B cell (primary cell): ENCODE data around the gene SP140. TPM values are rescaled to one million over a fixed set of nuclear protein-coding genes. Genes with fewer than 3 reads are reported as not detected.
"Not testable (repeated sequence)": the region's sequence is repeated elsewhere in the genome, so short reads cannot be mapped to it uniquely, and the experiment has no call there.

Experiments
- ATAC-seq: fragments of 200-7000 bp; cut with Tn5 transposase; one replicate; pipeline ENCODE4 v1.10.0; 2021; ENCODE audit warnings: low read depth, mild to moderate bottlenecking, moderate number of reproducible peaks, moderate library complexity
- CTCF ChIA-PET: fragments of 350-600 bp; sonication (Branson Sonifier 250); formaldehyde crosslinking; loops from one replicate; lab custom pipeline; 2021; ENCODE audit warnings: antibody characterized with exemption, inconsistent platforms; lab: Charles Lee
- POLR2A ChIA-PET: fragments of 350-600 bp; sonication (Branson Sonifier 250); formaldehyde crosslinking; loops from one replicate; lab custom pipeline; 2021; ENCODE audit warnings: antibody characterized with exemption; lab: Charles Lee
- DNase-seq: peaks from one replicate; pipeline ENCODE4 v3.0.0; 2013
- H2AFZ ChIP-seq: 2 replicates; pipeline ENCODE4 v1.6.1; 2012; ENCODE audit warnings: mild to moderate bottlenecking, low read depth, low read length; ENCODE audit not compliant: insufficient read depth, poor library complexity, severe bottlenecking
- H3K27ac ChIP-seq, 2 donors: 1 replicate in 1 of 2; 2 replicates in 1 of 2; pipeline ENCODE4 v1.5.1; 2012 to 2013; ENCODE audit warnings: low read length in 2 of 2, mild to moderate bottlenecking in 2 of 2, moderate library complexity in 1 of 2
- H3K27me3 ChIP-seq, 4 experiments: fragments of 200-600 bp in 1 of 4; sonication (generic) in 1 of 4; replicated peaks in 1 of 4; 1 replicate in 2 of 4; 2 replicates in 2 of 4; pipeline versions ENCODE4 v1.6.1 to v1.7.0; 2013 to 2016; ENCODE audit warnings: low read length in 3 of 4, mild to moderate bottlenecking in 2 of 4, mixed read lengths in 1 of 4, moderate library complexity in 1 of 4; ENCODE audit not compliant: insufficient read depth in 4 of 4, control insufficient read depth in 3 of 4; ENCODE audit errors: control extremely low read depth in 1 of 4
- H3K36me3 ChIP-seq, 2 experiments: replicated peaks in 1 of 2; 1 replicate in 1 of 2; 2 replicates in 1 of 2; pipeline versions ENCODE4 v1.6.1 to v1.7.1; 2013; ENCODE audit warnings: low read length in 1 of 2; ENCODE audit not compliant: insufficient read depth in 2 of 2, control insufficient read depth in 1 of 2; ENCODE audit errors: control extremely low read depth in 1 of 2, extremely low read depth in 1 of 2
- H3K4me1 ChIP-seq, 2 donors: fragments of 200-600 bp in 1 of 2; sonication (generic) in 1 of 2; 1 replicate in 1 of 2; 2 replicates in 1 of 2; pipeline versions ENCODE4 v1.5.1 to v1.6.1; 2013 to 2017; ENCODE audit warnings: low read length in 2 of 2; ENCODE audit not compliant: control insufficient read depth in 2 of 2, insufficient read depth in 2 of 2
- H3K4me2 ChIP-seq: replicated peaks from 2 replicates; pipeline ENCODE3; 2012; ENCODE audit warnings: mild to moderate bottlenecking, low read depth, low read length; ENCODE audit not compliant: poor library complexity, severe bottlenecking
- H3K4me3 ChIP-seq, 5 experiments: fragments of 200-600 bp in 1 of 5; sonication (generic) in 1 of 5; 1 replicate in 3 of 5; 2 replicates in 2 of 5; pipeline versions ENCODE4 v1.5.1 to v1.7.0; 2011 to 2016; ENCODE audit warnings: low read length in 4 of 5, mild to moderate bottlenecking in 4 of 5, low read depth in 2 of 5, control low read depth in 1 of 5, moderate library complexity in 1 of 5; ENCODE audit not compliant: insufficient read depth in 1 of 5; ENCODE audit errors: control extremely low read depth in 1 of 5, extremely low read depth in 1 of 5
- H3K79me2 ChIP-seq: fragments of 200-600 bp; sonication (generic); one replicate; pipeline ENCODE4 v1.6.0; 2016; ENCODE audit warnings: low read length; ENCODE audit not compliant: control insufficient read depth, insufficient read depth
- H3K9ac ChIP-seq: fragments of 200-600 bp; sonication (generic); 2 replicates; pipeline ENCODE4 v1.6.1; 2017; ENCODE audit warnings: mild to moderate bottlenecking, low read length, moderate library complexity
- H3K9me3 ChIP-seq, 3 donors: one replicate each; pipeline versions ENCODE4 v1.6.1 to v1.7.1; 2013; ENCODE audit warnings: low read length in 2 of 3; ENCODE audit not compliant: control insufficient read depth in 2 of 3, insufficient read depth in 1 of 3; ENCODE audit errors: control extremely low read depth in 1 of 3
- H4K20me1 ChIP-seq: 2 replicates; pipeline ENCODE4 v1.6.0; 2012; ENCODE audit warnings: mild to moderate bottlenecking, low read length; ENCODE audit not compliant: insufficient read depth, control insufficient read depth, poor library complexity, severe bottlenecking
- H3K27ac Mint-ChIP-seq: one replicate; pipeline ENCODE4 v1.8.0; 2021; ENCODE audit warnings: mixed read lengths
- H3K27me3 Mint-ChIP-seq: one replicate; pipeline ENCODE4 v1.8.0; 2021; ENCODE audit warnings: mixed read lengths
- H3K4me1 Mint-ChIP-seq: one replicate; pipeline ENCODE4 v1.8.0; 2021; ENCODE audit warnings: mixed read lengths
- H3K4me3 Mint-ChIP-seq: one replicate; pipeline ENCODE4 v1.8.0; 2021; ENCODE audit warnings: mixed read lengths
- H3K9me3 Mint-ChIP-seq: one replicate; pipeline ENCODE4 v1.8.0; 2022; ENCODE audit warnings: mixed read lengths; ENCODE audit not compliant: insufficient read depth
- CTCF ChIP-seq: fragments of 200-600 bp; IDR thresholded peaks from one replicate; pipeline ENCODE4 v1.8.0; 2022; ENCODE audit warnings: antibody characterized with exemption, mild to moderate bottlenecking
- EZH2 ChIP-seq: IDR thresholded peaks from 2 replicates; pipeline ENCODE4 v1.6.1; 2012; ENCODE audit warnings: borderline replicate concordance, low read depth, mild to moderate bottlenecking, moderate library complexity, low read length; ENCODE audit not compliant: insufficient read depth, poor library complexity, severe bottlenecking
- WGBS: methylation state at CpG from one replicate; pipeline ENCODE4 v1.1.5; 2013; ENCODE audit warnings: missing lambda C conversion rate; ENCODE audit not compliant: insufficient coverage; 5-methylcytosine and 5-hydroxymethylcytosine counted together
- intact Hi-C: fragments of 100-400 bp; cut with micrococcal nuclease; formaldehyde crosslinking; loops from one replicate; pipeline ENCODE4 v1.10.0; 2022
- polyA plus RNA-seq: library from polyadenylated mRNA; depleted of rRNA; stranded (reverse); fragments of >200 nt; gene quantifications from 2 replicates; pipeline ENCODE4 v1.2.3, GENCODE V29; 2012
- total RNA-seq, 2 donors: library from RNA; stranded (reverse); fragments of 120-200 nt in 1 of 2; gene quantifications; 1 replicate in 1 of 2; 2 replicates in 1 of 2; pipeline versions ENCODE4 v1.2.3 to v1.2.4, GENCODE V29; 2013 to 2022

The SP140 gene
- total and polyA plus RNA-seq, 2 donors (not counting 1 experiment from before 2014, with no cell fraction given), result 78.7 to 411 TPM

DNA sequence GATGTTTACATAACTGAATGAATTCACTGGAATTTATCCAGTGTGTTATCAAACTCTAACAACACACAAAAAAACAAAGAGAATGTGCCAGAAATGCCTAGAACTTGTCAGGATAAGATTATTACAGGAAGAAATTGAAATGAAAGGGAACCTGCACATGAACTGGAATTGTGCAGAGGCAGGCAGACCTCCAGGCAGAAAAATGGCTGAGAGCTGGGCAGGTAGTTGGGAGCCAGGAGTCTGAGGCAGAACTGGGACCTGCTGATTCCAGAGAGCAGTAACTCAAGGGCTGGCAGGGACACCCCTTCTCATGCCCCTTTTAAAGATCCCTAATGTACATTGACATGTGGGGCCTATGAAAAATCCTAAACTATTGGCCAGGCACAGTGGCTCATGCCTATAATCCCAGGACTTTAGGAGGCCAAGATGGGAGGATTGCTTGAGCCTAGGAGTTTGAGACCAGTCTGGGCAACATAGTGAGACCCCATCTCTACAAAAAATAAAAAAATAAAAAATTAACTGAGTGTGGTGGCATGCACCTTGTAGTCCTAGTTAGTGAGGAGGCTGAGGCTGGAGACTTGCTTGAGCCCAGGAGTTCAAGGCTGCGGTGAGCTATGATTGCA is 5.1 kb upstream of the SP140 start:
- POLR2A ChIA-PET, result interaction anchor here (0.6 to 1.5 kb wide), 8 partner anchors 14 to 383 kb away, joined by 3 to 8 read pairs (median 4); no protein-coding TSS in a partner anchor
- intact Hi-C loops, result loop anchor here (5.0 kb wide), 1 partner anchor 1392 kb away; no protein-coding TSS in a partner anchor
- TF ChIP-seq CTCF (no peak), EZH2 (no peak)
- Histone ChIP-seq H3K4me2 (peak overlapping the region; percentile 79), H3K9ac (peak overlapping the region; percentile 86), H2AFZ (peak overlapping the region; percentile 79), H3K9me3 (no peaks in the 10 kb centered on the region), H3K4me3 (peak overlapping the region; percentile 66 to 100 (median 89)), H3K27ac (peak overlapping the region; percentile 71 to 80), H3K36me3 (peaks cover 7 to 18% of the 10 kb centered on the region in 2 experiments), H3K79me2 (peaks cover 92% of the 10 kb centered on the region), H3K27me3 (no peaks in the 10 kb centered on the region), H3K4me1 (peaks cover 75 to 87% of the 10 kb centered on the region in 2 donors), H4K20me1 (peaks cover 19% of the 10 kb centered on the region)
- Mint-ChIP-seq H3K27me3 (no peaks in the 10 kb centered on the region), H3K4me1 (peaks cover 82% of the 10 kb centered on the region), H3K27ac (peak overlapping the region; percentile 96), H3K4me3 (peak overlapping the region; percentile 99), H3K9me3 (no peaks in the 10 kb centered on the region)
- no peak for ATAC-seq
- CTCF ChIA-PET, result interaction anchor here (1.2 to 3.0 kb wide), 5 partner anchors 11 to 18 kb away, joined by 3 to 17 read pairs (median 6); no protein-coding TSS in a partner anchor
- DNase-seq, result no peak
- no CpG with 5 or more reads among the region's 1 CpG for WGBS

- Mint-ChIP-seq H3K4me3 (peak overlapping the region; percentile 55), H3K27me3 (no peaks in the 10 kb centered on the region), H3K4me1 (peaks cover 78% of the 10 kb centered on the region), H3K9me3 (no peaks in the 10 kb centered on the region), H3K27ac (peak overlapping the region; percentile 81)
- intact Hi-C loops, result loop anchor here (5.0 kb wide), 1 partner anchor 1391 kb away; no protein-coding TSS in a partner anchor
- Histone ChIP-seq H3K79me2 (peaks cover 82% of the 10 kb centered on the region), H3K9me3 (no peaks in the 10 kb centered on the region), H3K36me3 (peaks cover 1 to 7% of the 10 kb centered on the region in 2 experiments), H3K9ac (no peak overlapping the region), H3K27ac (peak overlapping the region; percentile 37 to 86), H3K4me2 (peak overlapping the region; percentile 44), H4K20me1 (peaks cover 9% of the 10 kb centered on the region), H3K27me3 (no peaks in the 10 kb centered on the region), H3K4me1 (peaks cover 64 to 79% of the 10 kb centered on the region in 2 donors), H2AFZ (no peak overlapping the region), H3K4me3 (no peak overlapping the region)
- CTCF ChIA-PET, result interaction anchor here (0.7 to 1.4 kb wide), 3 partner anchors 12 to 46 kb away, joined by 3 to 4 read pairs (median 3); no protein-coding TSS in a partner anchor
- TF ChIP-seq EZH2, result no peak
- no peak for TF ChIP-seq CTCF
- ATAC-seq (no peak), DNase-seq (peak; percentile 69)
- 100% methylated on average over 1 of the region's 4 CpGs for WGBS
- POLR2A ChIA-PET, result interaction anchor here (1.4 kb wide), 1 partner anchor 9 kb away, joined by 4 read pairs; no protein-coding TSS in a partner anchor
These were observed 4.0 kb upstream of the SP140 start for GRCh38 chr2:230221493-230221892.

DNA sequence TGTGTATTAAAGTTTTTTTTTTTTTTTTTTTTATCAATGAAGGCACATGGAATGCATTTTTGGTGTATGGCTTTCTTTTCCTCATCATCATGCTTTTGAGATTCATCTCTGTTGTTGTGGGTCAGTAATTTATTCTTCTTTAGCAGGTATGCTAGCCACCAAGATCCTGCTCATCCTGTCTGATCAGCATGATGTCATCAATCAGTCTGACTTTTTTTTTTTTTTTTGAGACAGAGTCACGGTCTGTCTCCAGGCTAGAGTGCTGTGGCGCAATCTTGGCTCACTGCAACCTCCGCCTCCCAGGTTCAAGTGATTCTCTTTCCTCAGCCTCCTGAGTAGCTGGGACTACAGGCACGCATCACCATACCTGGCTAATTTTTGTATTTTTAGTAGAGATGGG is 2.7 kb upstream of the SP140 start:
- H4K20me1 ChIP-seq, H3K9ac ChIP-seq, H3K9me3 ChIP-seq, ATAC-seq, H3K27me3 ChIP-seq, H3K36me3 ChIP-seq, H2AFZ ChIP-seq, H3K9me3 Mint-ChIP-seq, DNase-seq, H3K4me3 ChIP-seq, H3K27me3 Mint-ChIP-seq: not testable (repeated sequence)
- peaks cover 75% of the 10 kb centered on the region for H3K4me1 Mint-ChIP-seq
- no CpG with 5 or more reads among the region's 4 CpGs for WGBS
- intact Hi-C loops, result loop anchor here (5.0 kb wide), 1 partner anchor 1389 kb away; no protein-coding TSS in a partner anchor
- CTCF ChIA-PET, result interaction anchor here (0.7 kb wide), 2 partner anchors 19 to 23 kb away, joined by 3 to 4 read pairs; no protein-coding TSS in a partner anchor
- H3K4me3 Mint-ChIP-seq, result peak overlapping the region; percentile 4
- Histone ChIP-seq H3K27ac (peak overlapping the region; percentile 86 to 87), H3K4me2 (peak overlapping the region; percentile 44), H3K4me1 (peaks cover 61 to 66% of the 10 kb centered on the region in 2 donors), H3K79me2 (peaks cover 79% of the 10 kb centered on the region)
- POLR2A ChIA-PET, result interaction anchor here (0.6 to 1.4 kb wide), 3 partner anchors 11 to 361 kb away, joined by 3 to 4 read pairs (median 3); no protein-coding TSS in a partner anchor
- peak overlapping the region; percentile 96 for H3K27ac Mint-ChIP-seq
